AG10803 (cell line): ENCODE data around the gene HABP2.

Experiments used
- DNase-seq: peaks from one replicate; pipeline ENCODE4 v3.0.0; 2010; ENCODE audit warnings: low read depth
- H3K4me3 ChIP-seq: 2 replicates; pipeline ENCODE4 v1.5.1; 2011; ENCODE audit warnings: mild to moderate bottlenecking, low read length, control low read depth
- CTCF ChIP-seq: conservative IDR thresholded peaks from 2 replicates; pipeline ENCODE4 v1.5.1; 2011; ENCODE audit warnings: mild to moderate bottlenecking, low read length, control low read depth, inconsistent platforms

Gene HABP2

GRCh38 chr10:113573368-113573767 lies 20.5 kb downstream of the HABP2 start:
- TF ChIP-seq CTCF: no peak
- DNase-seq: no peak
- no peak overlapping the region for H3K4me3 ChIP-seq

GRCh38 chr10:113576852-113577251 lies 24.0 kb downstream of the HABP2 start:
- peak; percentile 12 for DNase-seq

GRCh38 chr10:113578773-113579172 lies 25.9 kb downstream of the HABP2 start:
- no peak overlapping the region for H3K4me3 ChIP-seq
- TF ChIP-seq CTCF: no peak

More at GRCh38 chr10:113576852-113577251, 24.0 kb downstream of the HABP2 start:
- no peak overlapping the region for H3K4me3 ChIP-seq
- no peak for TF ChIP-seq CTCF

GRCh38 chr10:113581092-113581491 lies 28.2 kb downstream of the HABP2 start:
- no peak overlapping the region for H3K4me3 ChIP-seq
- DNase-seq: no peak
- no peak for TF ChIP-seq CTCF

More at GRCh38 chr10:113578773-113579172, 25.9 kb downstream of the HABP2 start:
- no peak for DNase-seq

- H3K4me3 ChIP-seq: no peak overlapping the region
- no peak for DNase-seq
- no peak for TF ChIP-seq CTCF
Measured at GRCh38 chr10:113583571-113583970, 30.7 kb downstream of the HABP2 start.

GRCh38 chr10:113585949-113586348 lies 33.1 kb downstream of the HABP2 start:
- no peak overlapping the region for H3K4me3 ChIP-seq
- DNase-seq: no peak
- TF ChIP-seq CTCF: no peak

GRCh38 chr10:113589201-113589770 lies 36.4 kb downstream of the HABP2 start:
- H3K4me3 ChIP-seq: no peak overlapping the region
- DNase-seq: no peak
- no peak for TF ChIP-seq CTCF
